HG03060 (cell line): ENCODE results near the gene DENND1A.

Experiments used
- ATAC-seq: cut with Tn5 transposase; IDR thresholded peaks from one replicate; pipeline ENCODE4 v1.9.1; 2021; ENCODE audit warnings: low read depth, moderate number of reproducible peaks; ENCODE audit not compliant: unreplicated experiment

Gene DENND1A

GRCh38 chr9:123778232-123778902, 151.6 kb downstream of the DENND1A start:
- no peak for ATAC-seq

GRCh38 chr9:123776708-123777537, 153.0 kb downstream of the DENND1A start:
- no peak for ATAC-seq

GRCh38 chr9:123775289-123776284, 154.3 kb downstream of the DENND1A start:
- ATAC-seq: no peak

DNA sequence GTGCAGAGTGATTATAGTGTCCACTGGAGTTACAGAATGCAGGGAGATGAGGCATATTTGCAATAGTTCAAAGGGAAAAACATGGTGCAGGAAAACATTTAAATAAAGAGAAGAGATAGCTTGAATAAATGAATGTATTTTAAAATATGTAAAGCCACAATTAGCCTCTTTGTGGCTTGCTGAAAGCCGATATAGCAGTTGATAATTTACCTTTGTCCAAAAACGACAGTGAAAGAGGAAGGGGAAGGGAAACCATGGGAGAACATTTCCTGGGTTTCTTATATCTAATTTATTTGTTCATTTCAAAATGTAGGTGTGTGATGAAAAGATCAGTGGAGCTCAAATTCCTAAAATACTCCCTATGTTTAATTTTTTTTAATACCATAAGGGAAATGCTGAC, 156.1 kb downstream of the DENND1A start:
- ATAC-seq: no peak

DNA sequence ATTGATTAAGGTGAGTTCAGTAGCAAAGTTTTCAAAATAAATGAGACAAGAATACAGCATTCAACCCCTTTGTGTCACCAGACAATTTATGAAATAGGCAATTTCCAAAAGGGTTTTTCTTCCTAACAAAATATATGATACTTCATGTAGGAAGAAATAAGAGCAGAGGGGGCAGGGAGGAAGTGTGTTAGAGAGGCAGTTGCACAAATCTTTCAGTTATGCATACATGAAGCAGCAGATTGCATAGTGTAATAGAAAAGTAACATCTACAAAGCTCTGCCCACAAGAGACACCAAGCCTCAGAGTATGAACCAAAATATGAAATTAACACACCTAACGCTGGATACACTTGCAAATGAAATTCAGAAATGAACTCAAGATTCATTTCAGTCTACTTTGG, 157.0 kb downstream of the DENND1A start:
- no peak for ATAC-seq

- ATAC-seq: no peak
Observed at GRCh38 chr9:123772374-123772773, 157.6 kb downstream of the DENND1A start.

DNA sequence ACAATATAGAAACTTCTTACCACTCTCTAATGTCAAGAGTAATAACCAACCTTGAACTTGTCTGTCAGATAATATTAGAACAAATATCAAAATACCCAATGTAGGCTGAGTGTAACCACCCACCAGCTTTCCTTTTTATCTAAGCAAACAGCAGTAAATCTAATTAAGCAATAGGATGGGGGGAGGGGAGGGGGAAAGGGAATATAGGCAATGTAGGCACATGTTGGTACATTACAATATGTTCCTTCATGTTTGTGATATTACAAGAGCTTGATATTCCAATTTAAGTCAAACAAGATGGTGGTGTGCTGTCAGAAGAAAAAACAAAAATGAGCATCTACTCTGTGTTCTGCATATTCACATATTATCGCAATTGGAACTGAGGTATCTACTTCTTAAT, 158.2 kb downstream of the DENND1A start:
- ATAC-seq: no peak

DNA sequence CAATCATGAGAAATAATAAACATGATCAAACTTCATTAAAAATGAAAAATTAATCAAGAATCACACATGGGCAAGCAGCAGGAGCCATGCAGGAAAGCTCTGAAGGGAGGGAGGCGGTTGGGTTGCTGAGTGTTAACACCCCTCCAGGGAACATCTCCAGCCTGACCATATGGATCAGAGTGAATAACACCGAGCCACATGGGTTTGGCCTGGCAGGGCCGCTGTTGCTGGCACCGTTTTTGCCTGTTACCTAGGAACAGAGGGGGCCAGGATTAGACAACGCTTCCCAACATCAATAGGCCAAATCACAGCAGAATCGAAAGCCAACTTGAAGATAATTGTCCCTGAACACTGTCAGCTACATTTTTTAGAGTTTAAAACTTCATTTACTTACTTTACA, 160.2 kb downstream of the DENND1A start:
- ATAC-seq: no peak

DNA sequence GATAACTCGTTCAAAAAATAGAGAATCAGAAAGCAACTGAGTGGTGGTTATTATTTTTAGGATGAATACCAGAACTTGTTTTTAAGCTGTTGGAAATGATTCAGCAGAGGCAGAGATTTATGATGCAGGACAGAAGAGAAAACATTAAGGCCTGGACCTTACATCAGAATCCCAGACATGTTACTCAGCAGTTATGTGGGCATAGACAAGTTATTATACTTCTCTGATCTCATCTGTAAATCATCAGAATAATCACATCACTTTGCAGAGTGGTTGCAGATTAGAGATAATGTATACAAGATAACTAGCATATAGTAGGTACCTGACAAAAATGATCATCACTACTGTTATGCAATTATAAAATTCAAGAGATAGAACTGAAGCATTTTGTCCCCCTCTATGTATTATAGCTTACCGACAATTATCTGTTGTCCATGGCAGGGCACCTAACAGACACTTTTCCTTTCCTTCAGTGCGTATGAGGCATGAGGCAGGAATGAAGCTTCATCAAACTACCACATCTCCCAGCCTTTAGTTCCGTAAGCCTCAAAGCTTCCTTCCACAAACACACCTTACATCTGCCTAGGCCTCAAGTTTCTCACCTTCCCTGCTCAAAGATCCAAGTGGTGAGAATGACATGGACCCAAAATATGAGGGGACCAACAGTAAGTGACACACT, 165.9 kb downstream of the DENND1A start:
- no peak for ATAC-seq

DNA sequence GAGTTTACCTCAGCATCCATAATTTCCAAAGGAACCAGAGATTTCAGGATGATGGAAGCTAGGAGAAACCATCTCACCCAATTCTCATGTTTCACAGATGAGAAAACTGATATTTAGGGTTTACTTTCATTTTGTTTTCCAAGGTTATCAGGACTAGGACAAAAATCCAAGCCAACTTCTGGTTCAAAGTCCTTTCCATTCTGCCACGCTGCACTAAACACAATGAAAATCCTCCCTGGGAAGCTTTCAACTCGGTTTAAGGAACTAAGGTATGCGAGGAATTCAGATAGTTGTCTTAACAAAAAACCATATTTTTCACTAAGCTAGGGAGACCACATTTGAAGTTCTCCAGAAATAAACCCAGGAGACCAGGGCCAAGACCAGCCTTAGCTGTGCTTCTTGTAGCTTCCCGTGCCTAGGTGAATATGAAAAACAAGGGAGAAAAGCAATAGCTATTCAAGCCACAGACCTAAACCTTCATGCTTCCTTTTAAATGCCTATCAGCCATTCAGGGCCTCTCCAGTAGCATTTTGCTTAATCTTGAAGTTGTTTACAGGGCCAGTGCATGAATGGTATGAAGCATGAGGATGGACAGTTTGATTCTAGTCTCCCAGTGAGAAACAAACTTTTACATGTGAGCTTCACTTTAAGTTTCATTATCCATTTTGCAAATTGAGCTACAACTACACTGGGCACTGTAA, 167.9 kb downstream of the DENND1A start:
- ATAC-seq: no peak

- ATAC-seq: no peak
Observed at GRCh38 chr9:123757960-123758359, 172.0 kb downstream of the DENND1A start.

DNA sequence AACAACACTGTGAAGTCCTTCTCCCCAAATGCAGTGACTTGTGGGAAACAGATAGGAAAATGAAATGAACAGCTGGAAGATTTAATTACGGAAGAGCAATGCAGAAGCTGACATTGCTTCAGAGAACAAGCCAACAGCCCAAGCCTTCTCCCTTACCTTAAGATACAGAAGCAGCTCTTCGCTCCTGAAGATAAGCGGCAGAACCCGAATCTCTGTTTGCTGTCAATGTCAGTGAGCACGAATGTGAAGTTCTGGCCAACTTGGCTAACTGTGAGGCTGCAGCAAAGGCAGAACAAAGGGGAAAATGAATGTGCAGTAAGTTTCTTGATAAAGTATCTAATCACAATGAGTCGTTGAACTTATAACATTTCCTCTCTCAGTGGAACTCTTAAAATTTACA, 172.4 kb downstream of the DENND1A start:
- no peak for ATAC-seq

- no peak for ATAC-seq
Observed at GRCh38 chr9:123756484-123757106, 173.3 kb downstream of the DENND1A start.

DNA sequence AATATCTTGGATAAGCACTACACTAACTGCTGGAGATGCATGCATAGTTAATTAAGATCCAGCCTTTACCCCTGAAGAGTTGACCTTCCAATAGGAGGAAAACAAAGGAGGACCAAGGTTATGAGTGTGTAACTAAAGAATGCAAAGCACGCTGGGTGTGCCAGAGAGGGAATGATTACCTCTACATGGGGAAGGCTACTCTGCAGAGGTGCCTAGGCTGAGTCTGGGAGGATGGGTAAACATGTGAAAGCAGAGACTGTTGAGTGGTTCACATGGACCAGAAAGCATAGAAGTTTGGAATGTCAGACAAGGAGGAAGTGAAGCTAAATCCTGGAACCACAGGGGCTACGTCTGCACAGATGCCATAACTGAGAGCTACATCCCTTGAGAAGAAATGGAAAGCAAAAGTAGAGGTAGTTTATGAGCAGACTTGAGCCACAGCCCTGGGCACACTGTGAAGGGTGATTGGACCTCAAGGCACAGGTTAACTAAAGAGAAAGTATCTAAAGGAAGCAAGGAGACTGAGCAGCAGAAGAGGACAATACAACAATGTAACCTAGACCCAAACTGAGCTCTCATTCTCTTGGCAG, 176.2 kb downstream of the DENND1A start:
- ATAC-seq: no peak

GRCh38 chr9:123753016-123753415, 176.9 kb downstream of the DENND1A start:
- ATAC-seq: no peak

DNA sequence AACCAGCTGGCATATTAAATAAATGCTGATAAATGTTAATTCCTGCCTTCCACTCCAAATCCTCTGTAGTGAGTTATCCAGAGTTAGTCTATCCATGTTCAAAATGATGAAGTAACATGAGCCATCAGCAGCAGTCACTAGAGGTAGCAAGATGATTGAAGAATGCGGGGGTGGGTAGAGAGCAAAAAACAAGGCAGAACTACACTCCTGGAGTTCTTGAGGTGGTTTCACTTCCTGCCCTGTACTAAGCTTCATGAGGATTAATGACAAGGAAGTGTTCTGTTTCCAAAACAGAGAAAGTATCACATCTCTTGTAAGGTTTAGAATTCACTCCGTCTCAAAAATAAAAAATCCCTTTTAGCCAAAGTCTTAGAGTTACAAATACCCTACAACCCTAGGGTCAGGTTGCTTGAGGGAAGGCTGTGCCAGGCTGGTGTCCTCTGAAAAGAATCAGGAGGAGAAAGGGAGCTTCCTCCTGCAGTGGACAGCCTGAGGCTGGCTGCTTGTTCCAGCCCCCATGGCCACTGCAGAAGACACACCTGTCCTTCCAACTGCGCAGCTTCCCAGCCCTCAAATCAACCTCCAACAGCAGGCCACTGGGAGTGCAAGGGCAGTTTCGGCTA, 180.2 kb downstream of the DENND1A start:
- no peak for ATAC-seq

DNA sequence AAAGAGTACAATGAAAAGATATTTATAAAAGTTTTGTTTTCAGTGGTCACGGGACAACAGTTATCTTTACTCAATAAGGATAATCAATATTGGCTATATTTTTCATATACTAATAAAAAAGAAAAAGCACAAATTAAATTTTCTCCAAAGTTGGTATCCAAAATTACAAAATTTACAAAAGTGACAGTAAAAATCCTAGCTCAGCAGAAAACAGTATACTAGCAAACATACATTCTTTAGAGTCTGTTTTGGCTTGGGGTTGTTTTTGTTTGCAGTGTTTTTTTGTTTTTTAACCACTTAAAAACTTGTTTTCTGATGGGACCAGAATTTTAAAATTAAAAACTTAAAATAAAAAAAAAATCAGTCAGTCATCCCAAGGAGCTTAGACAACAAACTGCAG, 183.2 kb downstream of the DENND1A start:
- ATAC-seq: no peak

GRCh38 chr9:123745933-123746332, 184.0 kb downstream of the DENND1A start:
- no peak for ATAC-seq
